Prostate gland (tissue), 2 donors: ENCODE results near the gene FBH1. TPM values are rescaled to one million over a fixed set of nuclear protein-coding genes. Genes with fewer than 3 reads are reported as not detected.

Experiments
- DNase-seq: peaks from one replicate; pipeline ENCODE4 v3.0.0-alpha.2; 2019; ENCODE audit warnings: low spot score
- H3K27ac ChIP-seq, 2 donors: fragments of 200-600 bp; sonication (generic); 2 replicates each; pipeline ENCODE4 v1.5.1; 2017 to 2019
- H3K27me3 ChIP-seq: fragments of 200-600 bp; sonication (generic); replicated peaks from 2 replicates; pipeline ENCODE4 v1.5.1; 2019; ENCODE audit not compliant: insufficient read depth
- H3K36me3 ChIP-seq, 2 donors: fragments of 200-600 bp; sonication (generic); 1 replicate in 1 of 2; 2 replicates in 1 of 2; pipeline versions ENCODE4 v1.5.1 to v1.8.1; 2017 to 2019
- H3K4me1 ChIP-seq: fragments of 200-600 bp; sonication (generic); replicated peaks from 2 replicates; pipeline ENCODE4 v1.5.1; 2019
- H3K4me3 ChIP-seq, 2 donors: fragments of 200-600 bp; sonication (generic); 2 replicates each; pipeline ENCODE4 v1.5.1; 2017 to 2019
- H3K9me3 ChIP-seq: fragments of 200-600 bp; sonication (generic); 2 replicates; pipeline ENCODE4 v1.5.1; 2017
- CTCF ChIP-seq, 4 experiments: fragments of 200-600 bp in 2 of 4; fragments of 450-650 bp in 2 of 4; sonication (generic) in 2 of 4; IDR thresholded peaks; 1 replicate in 3 of 4; 2 replicates in 1 of 4; pipeline ENCODE4 v1.5.1; 2016 to 2019; ENCODE audit warnings: antibody characterized with exemption in 4 of 4, mild to moderate bottlenecking in 2 of 4, moderate library complexity in 2 of 4
- POLR2A ChIP-seq: fragments of 450-650 bp; IDR thresholded peaks from one replicate; pipeline ENCODE4 v1.6.1; 2016; ENCODE audit warnings: antibody characterized with exemption, mild to moderate bottlenecking
- POLR2AphosphoS5 ChIP-seq: sonication (generic); formaldehyde crosslinking; IDR thresholded peaks from one replicate; pipeline ENCODE4 v1.6.1; 2017; ENCODE audit warnings: antibody characterized with exemption
- whole genome bisulfite sequencing: methylation state at CpG from one replicate; pipeline ENCODE4 v1.1.5; 2018; 5-methylcytosine and 5-hydroxymethylcytosine counted together
- intact Hi-C: fragments of 100-400 bp; cut with DNase I; formaldehyde crosslinking; loops from one replicate; pipeline ENCODE4 v1.14.2; 2022
- total RNA-seq, 2 donors: library from RNA; depleted of rRNA; stranded (reverse); fragments of >200 nt; gene quantifications; one replicate each; pipeline ENCODE4 v1.1.0, GENCODE V29; 2016

The FBH1 gene
- total RNA-seq, 2 donors from 2014 or later = 75.0 to 172 TPM

- no peak for DNase-seq
These were observed 1.0 kb upstream of the FBH1 start for GRCh38 chr10:5888843-5889623.

GRCh38 chr10:5890452-5890915 lies 441 bp downstream of the FBH1 start:
- no peak for DNase-seq
- Histone ChIP-seq H3K27ac (peak overlapping the region; percentile 59 to 75), H3K4me3 (peak overlapping the region; percentile 85 to 94), H3K4me1 (peaks cover 7% of the 10 kb centered on the region), H3K9me3 (no peaks in the 10 kb centered on the region), H3K36me3 (no peaks in the 10 kb centered on the region), H3K27me3 (no peaks in the 10 kb centered on the region)
- TF ChIP-seq POLR2A (no peak), CTCF (IDR thresholded peaks at IDR 0.05) (no peak), POLR2AphosphoS5 (no peak)
- WGBS = under 1% methylated on average over 34 of the region's 40 CpGs
- intact Hi-C loops = loop anchor here (1.0 to 5.0 kb wide), 3 partner anchors 54 to 443 kb away; partner anchors contain the start of gene GDI2

More at GRCh38 chr10:5888843-5889623, 1.0 kb upstream of the FBH1 start:
- no peaks in the 10 kb centered on the region for H3K36me3 ChIP-seq
- intact Hi-C loops = no loop called here
- peak overlapping the region; percentile 85 to 94 for H3K4me3 ChIP-seq
- under 1% methylated on average over 50 of the region's 80 CpGs for WGBS
- peaks cover 7% of the 10 kb centered on the region for H3K4me1 ChIP-seq
- TF ChIP-seq POLR2A (no peak), POLR2AphosphoS5 (no peak), CTCF (IDR thresholded peaks at IDR 0.05) (no peak)
- no peaks in the 10 kb centered on the region for H3K9me3 ChIP-seq
- H3K27ac ChIP-seq = peak overlapping the region; percentile 73
- H3K27me3 ChIP-seq = no peaks in the 10 kb centered on the region

GRCh38 chr10:5891009-5891408 lies 966 bp downstream of the FBH1 start:
- WGBS = 30% methylated on average over 7 of the region's 7 CpGs
- Histone ChIP-seq H3K27ac (peak overlapping the region; percentile 59 to 75), H3K4me1 (peaks cover 7% of the 10 kb centered on the region), H3K27me3 (no peaks in the 10 kb centered on the region), H3K36me3 (peaks cover 0 to 5% of the 10 kb centered on the region in 2 donors), H3K4me3 (peak overlapping the region; percentile 85 to 94), H3K9me3 (no peaks in the 10 kb centered on the region)
- intact Hi-C loops = loop anchor here (2.0 to 5.0 kb wide), 2 partner anchors 54 to 444 kb away; no protein-coding TSS in a partner anchor
- TF ChIP-seq CTCF (IDR thresholded peaks at IDR 0.05) (no peak), POLR2A (no peak), POLR2AphosphoS5 (no peak)
- no peak for DNase-seq

- DNase-seq = no peak
- intact Hi-C loops = loop anchor here (5.0 kb wide), 1 partner anchor 445 kb away; no protein-coding TSS in a partner anchor
- no peak overlapping the region for H3K4me3 ChIP-seq
- no peak overlapping the region for H3K27ac ChIP-seq
- H3K27me3 ChIP-seq = no peaks in the 10 kb centered on the region
- 77% methylated on average over 8 of the region's 8 CpGs for WGBS
- peaks cover 0 to 5% of the 10 kb centered on the region in 2 donors for H3K36me3 ChIP-seq
- no peak for TF ChIP-seq POLR2AphosphoS5
- no peak for TF ChIP-seq POLR2A
- no peak for TF ChIP-seq CTCF (IDR thresholded peaks at IDR 0.05)
- H3K9me3 ChIP-seq = no peaks in the 10 kb centered on the region
- peaks cover 7% of the 10 kb centered on the region for H3K4me1 ChIP-seq
These were observed 2.0 kb downstream of the FBH1 start for GRCh38 chr10:5892007-5892406.
